KMS-11 (cell line): ENCODE data around the gene SH3BGRL2.
"Not testable (repeated sequence)": the region's sequence is repeated elsewhere in the genome, so short reads cannot be mapped to it uniquely, and the experiment has no call there.

Source experiments
- H2AFZ ChIP-seq: fragments of 200-600 bp; sonication (generic); 2 replicates; pipeline ENCODE4 v1.6.1; 2016; ENCODE audit warnings: antibody characterized with exemption, mixed run types, low read depth
- H3K27ac ChIP-seq: fragments of 200-600 bp; sonication (generic); 2 replicates; pipeline ENCODE4 v1.6.1; 2016; ENCODE audit warnings: mild to moderate bottlenecking, mixed run types
- H3K27me3 ChIP-seq: fragments of 200-600 bp; sonication (generic); 2 replicates; pipeline ENCODE4 v1.6.1; 2017; ENCODE audit warnings: mild to moderate bottlenecking, low read depth, mixed run types, moderate library complexity; ENCODE audit not compliant: insufficient read depth
- H3K36me3 ChIP-seq: fragments of 200-600 bp; sonication (generic); 2 replicates; pipeline ENCODE4 v1.6.1; 2017; ENCODE audit warnings: mild to moderate bottlenecking, mixed run types; ENCODE audit not compliant: insufficient read depth
- H3K4me1 ChIP-seq: fragments of 200-600 bp; sonication (generic); 2 replicates; pipeline ENCODE4 v1.6.1; 2016; ENCODE audit warnings: mild to moderate bottlenecking, low read depth, mixed run types; ENCODE audit not compliant: poor library complexity, severe bottlenecking
- H3K4me2 ChIP-seq: fragments of 200-600 bp; sonication (generic); 2 replicates; pipeline ENCODE4 v1.7.0; 2016; ENCODE audit warnings: mild to moderate bottlenecking, mixed run types
- H3K4me3 ChIP-seq: fragments of 200-600 bp; sonication (generic); IDR thresholded peaks from 2 replicates; pipeline ENCODE4 v1.6.1; 2017; ENCODE audit warnings: low read depth, low read length, mixed read lengths; ENCODE audit not compliant: insufficient read depth
- H3K79me2 ChIP-seq: fragments of 200-600 bp; sonication (generic); 2 replicates; pipeline ENCODE4 v1.6.1; 2016; ENCODE audit warnings: low read depth, mixed run types; ENCODE audit not compliant: insufficient read depth
- H3K9ac ChIP-seq: fragments of 200-600 bp; sonication (generic); 2 replicates; pipeline ENCODE4 v1.6.1; 2016; ENCODE audit warnings: mild to moderate bottlenecking, mixed run types
- H4K20me1 ChIP-seq: fragments of 200-600 bp; sonication (generic); 2 replicates; pipeline ENCODE4 v1.6.1; 2016; ENCODE audit warnings: mild to moderate bottlenecking, mixed run types; ENCODE audit not compliant: insufficient read depth
- CTCF ChIP-seq: fragments of 200-600 bp; sonication (generic); conservative IDR thresholded peaks from 2 replicates; pipeline ENCODE4 v1.6.1; 2017; ENCODE audit warnings: low read depth, mild to moderate bottlenecking, antibody characterized with exemption, low read length, moderate library complexity, mixed read lengths

Gene SH3BGRL2

GRCh38 chr6:79649016-79649415 is 17.9 kb downstream of the SH3BGRL2 start:
- peaks cover 19% of the 10 kb centered on the region for H3K4me1 ChIP-seq
- H3K27ac ChIP-seq = no peak overlapping the region
- TF ChIP-seq CTCF = no peak

GRCh38 chr6:79650950-79651349 is 19.8 kb downstream of the SH3BGRL2 start:
- no peak for TF ChIP-seq CTCF
- no peak overlapping the region for H3K27ac ChIP-seq

More at GRCh38 chr6:79649016-79649415, 17.9 kb downstream of the SH3BGRL2 start:
- no peaks in the 10 kb centered on the region for H3K79me2 ChIP-seq
- no peak overlapping the region for H3K4me3 ChIP-seq
- H4K20me1 ChIP-seq = no peaks in the 10 kb centered on the region
- no peaks in the 10 kb centered on the region for H3K36me3 ChIP-seq
- no peak overlapping the region for H2AFZ ChIP-seq
- H3K27me3 ChIP-seq = no peaks in the 10 kb centered on the region
- H3K9ac ChIP-seq = no peak overlapping the region
- H3K4me2 ChIP-seq = no peak overlapping the region

GRCh38 chr6:79656134-79656533 is 25.0 kb downstream of the SH3BGRL2 start:
- Histone ChIP-seq H3K27me3 (no peaks in the 10 kb centered on the region), H3K79me2 (no peaks in the 10 kb centered on the region), H3K9ac (no peak overlapping the region), H3K36me3 (no peaks in the 10 kb centered on the region), H3K4me2 (no peak overlapping the region), H3K27ac (no peak overlapping the region), H3K4me1 (peaks cover 19% of the 10 kb centered on the region), H3K4me3 (no peak overlapping the region), H2AFZ (no peak overlapping the region), H4K20me1 (no peaks in the 10 kb centered on the region)
- no peak for TF ChIP-seq CTCF

More at GRCh38 chr6:79650950-79651349, 19.8 kb downstream of the SH3BGRL2 start:
- no peaks in the 10 kb centered on the region for H4K20me1 ChIP-seq
- no peak overlapping the region for H2AFZ ChIP-seq
- no peak overlapping the region for H3K9ac ChIP-seq
- peaks cover 19% of the 10 kb centered on the region for H3K4me1 ChIP-seq
- H3K27me3 ChIP-seq = no peaks in the 10 kb centered on the region
- no peaks in the 10 kb centered on the region for H3K36me3 ChIP-seq
- no peak overlapping the region for H3K4me3 ChIP-seq
- no peaks in the 10 kb centered on the region for H3K79me2 ChIP-seq
- H3K4me2 ChIP-seq = no peak overlapping the region

GRCh38 chr6:79657238-79657637 is 26.1 kb downstream of the SH3BGRL2 start:
- H3K27ac ChIP-seq = no peak overlapping the region
- H3K36me3 ChIP-seq = no peaks in the 10 kb centered on the region
- TF ChIP-seq CTCF = no peak
- H3K9ac ChIP-seq = no peak overlapping the region
- H4K20me1 ChIP-seq = no peaks in the 10 kb centered on the region
- no peaks in the 10 kb centered on the region for H3K27me3 ChIP-seq
- H3K79me2 ChIP-seq = no peaks in the 10 kb centered on the region
- H3K4me3 ChIP-seq = no peak overlapping the region
- H3K4me2 ChIP-seq = no peak overlapping the region
- H3K4me1 ChIP-seq = peaks cover 17% of the 10 kb centered on the region
- H2AFZ ChIP-seq = no peak overlapping the region

- not testable (repeated sequence) for H3K36me3 ChIP-seq, H2AFZ ChIP-seq, H4K20me1 ChIP-seq, H3K27ac ChIP-seq, H3K79me2 ChIP-seq, H3K4me1 ChIP-seq, H3K9ac ChIP-seq, H3K4me3 ChIP-seq, H3K4me2 ChIP-seq, H3K27me3 ChIP-seq
Observed at GRCh38 chr6:79663655-79664054, 32.5 kb downstream of the SH3BGRL2 start.
